NCI-H510A (cell line): Measurements from ENCODE around the gene TBC1D3B.
"Not testable (repeated sequence)": the region's sequence is repeated elsewhere in the genome, so short reads cannot be mapped to it uniquely, and the experiment has no call there.

ENCODE experiments used
- DNase-seq: peaks from one replicate; lab custom pipeline; 2025; lab: John Stamatoyannopoulos, UW

The TBC1D3B gene

DNA sequence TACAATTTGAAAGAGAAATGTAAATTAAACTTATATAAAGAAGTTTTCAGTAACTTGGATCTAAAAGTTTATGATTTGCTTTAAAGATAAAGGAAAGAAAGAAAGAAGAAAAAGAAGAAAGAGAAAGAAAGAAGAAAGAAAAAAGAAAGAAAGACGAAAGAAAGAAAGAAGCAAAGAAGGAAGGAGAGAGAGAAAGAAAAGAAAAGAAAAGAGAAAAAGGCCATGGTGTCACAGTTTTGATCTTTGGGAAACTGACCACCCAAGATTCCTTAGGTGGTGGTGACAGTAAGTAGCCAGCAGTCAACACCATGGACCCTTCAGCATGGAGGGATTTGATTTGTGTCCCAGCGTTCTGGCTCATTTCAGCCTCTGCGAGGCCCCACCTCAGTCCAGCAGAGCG lies 24.7 kb upstream of the TBC1D3B start:
- DNase-seq, result not testable (repeated sequence)

DNA sequence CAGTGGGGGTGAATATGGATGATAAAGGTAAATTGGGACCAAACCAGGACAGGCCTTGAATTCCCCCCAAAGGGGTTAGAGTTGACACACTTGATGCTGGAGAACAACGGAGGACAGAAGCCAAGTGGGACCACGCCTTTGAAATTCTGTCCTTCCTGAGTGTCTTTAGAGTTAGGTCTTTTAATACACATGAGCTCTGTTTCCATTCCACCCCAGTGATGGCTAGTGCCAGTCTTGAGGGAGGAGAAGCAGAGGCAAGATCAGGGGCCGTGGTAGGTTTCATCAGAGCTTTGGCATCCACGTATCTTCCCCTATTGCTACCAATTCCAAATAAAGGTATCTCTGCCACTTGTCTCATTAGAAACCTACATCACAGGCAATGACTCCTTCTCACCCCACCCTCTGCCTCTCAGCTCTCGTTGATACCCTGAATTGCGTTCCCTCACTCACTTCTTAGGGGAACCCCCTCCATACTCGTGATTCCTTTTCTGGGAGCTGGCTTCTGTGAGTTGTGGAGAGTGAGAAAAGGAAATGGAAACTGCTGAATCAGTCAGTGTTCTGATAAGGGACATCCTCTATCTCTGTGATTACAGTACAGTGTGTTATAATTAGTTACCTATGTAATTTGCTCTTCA lies 22.5 kb upstream of the TBC1D3B start:
- DNase-seq, result no peak

DNA sequence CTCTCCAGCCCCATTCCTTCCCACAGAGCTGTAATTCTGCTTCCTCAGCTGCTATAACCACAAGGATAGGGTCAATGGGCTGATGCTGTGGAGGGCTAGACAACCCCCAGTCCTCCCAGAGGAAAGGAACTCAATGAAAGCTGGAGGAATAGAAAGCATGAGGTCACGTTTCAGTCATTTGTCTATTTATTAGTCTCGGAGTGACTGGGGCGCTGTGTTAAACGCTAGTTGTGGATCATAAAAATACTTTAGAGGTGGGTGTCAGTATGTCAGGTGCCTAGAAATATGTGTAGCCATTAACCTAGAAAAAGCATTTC lies 20.9 kb upstream of the TBC1D3B start:
- no peak for DNase-seq

DNA sequence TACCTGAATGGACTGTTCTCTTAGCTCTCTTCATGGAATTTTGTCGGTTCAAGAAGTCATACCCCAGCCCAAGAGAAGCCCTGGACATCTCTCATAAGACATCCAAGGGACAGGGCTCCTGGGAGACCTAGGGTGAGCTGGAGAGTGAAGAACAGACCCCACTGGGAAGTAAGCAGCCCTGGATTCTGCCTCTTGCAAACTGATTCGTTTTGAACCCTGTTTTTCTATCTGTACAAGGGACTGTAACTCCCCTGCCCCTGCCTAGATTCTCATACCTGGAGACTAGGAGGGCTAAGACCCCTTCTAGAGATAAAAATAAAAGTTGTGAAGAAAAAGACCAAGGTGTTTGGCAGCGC lies 19.7 kb upstream of the TBC1D3B start:
- no peak for DNase-seq

DNA sequence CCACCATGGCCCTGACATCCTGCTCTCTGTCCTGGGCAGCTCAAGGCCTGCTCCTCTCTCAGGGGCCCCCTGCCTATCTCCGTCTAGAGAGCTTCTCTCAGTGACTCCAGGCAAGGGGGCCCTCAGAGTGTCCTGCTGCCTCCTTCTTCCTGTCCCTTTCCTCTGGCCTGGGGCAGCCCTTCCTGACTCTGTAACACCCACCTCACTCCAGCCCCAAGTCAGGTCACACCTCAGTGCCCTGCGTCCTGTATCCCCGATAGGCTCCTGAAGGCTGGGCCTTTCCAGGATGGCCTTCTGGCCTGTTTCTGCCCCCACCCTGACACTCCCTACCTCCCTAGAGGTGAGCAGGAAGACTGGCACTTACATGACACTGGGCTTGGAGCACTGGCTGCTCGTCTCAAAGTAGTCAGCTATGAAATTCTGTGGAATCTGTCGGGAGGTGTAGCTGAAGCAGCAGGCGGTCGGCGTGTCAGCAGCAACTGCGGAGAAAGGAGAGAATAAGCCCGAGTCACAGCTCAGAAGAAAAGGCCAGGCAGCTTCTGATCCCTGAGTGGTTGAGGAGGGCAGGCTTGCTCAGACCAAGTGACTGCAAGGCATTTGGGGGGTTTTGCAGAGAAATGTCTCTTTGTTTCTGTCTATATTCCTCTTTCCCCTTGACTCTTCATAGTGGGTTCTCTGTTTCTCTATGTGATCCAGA lies 19.1 kb upstream of the TBC1D3B start:
- no peak for DNase-seq

DNA sequence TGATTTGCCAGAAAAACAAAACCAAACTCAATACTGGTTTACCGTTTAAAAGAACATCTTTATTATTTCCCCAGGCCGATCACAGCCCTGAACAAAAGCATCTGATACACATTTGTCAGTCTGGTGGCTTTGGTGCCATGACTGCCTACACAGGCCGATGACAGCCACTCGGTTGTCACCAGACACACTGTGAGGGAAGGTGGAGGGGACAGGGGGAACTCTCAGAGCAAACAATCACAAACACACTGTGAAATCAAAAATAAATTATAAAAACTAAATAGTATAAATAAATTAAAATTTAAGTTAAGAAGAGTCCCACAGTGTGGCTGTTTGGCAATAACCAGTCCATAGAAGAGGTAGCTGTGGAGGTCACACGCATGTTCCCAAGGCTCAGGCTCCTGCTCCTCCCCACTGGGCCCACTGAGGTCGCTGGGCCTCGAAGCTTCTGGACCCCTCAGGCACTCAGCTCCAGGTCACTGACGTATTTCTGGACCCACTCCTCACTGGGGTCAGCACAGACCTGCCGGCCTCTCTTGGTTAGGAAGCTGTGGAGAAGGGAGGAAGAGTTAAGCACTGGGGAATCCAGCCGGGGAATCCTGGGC lies 18.5 kb upstream of the TBC1D3B start:
- not testable (repeated sequence) for DNase-seq

DNA sequence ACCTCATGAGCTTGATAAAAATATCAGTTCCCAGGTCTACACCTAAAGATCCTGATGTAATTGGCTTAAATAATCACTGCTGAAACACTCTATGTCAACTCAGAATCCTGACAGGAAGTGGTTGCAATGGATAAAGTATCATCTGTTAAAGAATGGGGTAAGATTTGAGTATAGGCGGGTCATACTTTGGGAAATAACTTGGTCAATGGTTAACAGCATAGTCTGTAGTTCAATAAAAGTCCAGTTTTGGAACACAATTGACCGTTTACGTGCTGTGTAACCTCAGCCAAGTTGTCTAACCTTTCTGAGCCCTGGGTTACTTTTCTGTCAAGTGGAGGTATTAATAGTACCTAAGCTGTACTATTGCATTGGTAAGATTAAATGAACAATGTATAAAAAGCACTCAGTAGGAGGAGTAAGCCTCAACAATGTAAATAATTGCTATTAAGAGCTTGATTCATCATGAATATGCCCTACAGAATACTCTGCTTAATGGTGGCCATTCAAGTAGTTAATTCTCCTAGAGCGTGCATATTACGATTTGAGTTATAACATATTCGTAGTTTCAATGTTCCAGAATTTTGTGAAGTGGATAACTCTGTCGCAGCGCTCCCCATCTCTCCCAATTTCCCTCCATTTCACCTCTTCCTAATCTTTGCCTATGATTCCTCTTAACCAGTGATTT lies 17.9 kb upstream of the TBC1D3B start:
- not testable (repeated sequence) for DNase-seq

DNA sequence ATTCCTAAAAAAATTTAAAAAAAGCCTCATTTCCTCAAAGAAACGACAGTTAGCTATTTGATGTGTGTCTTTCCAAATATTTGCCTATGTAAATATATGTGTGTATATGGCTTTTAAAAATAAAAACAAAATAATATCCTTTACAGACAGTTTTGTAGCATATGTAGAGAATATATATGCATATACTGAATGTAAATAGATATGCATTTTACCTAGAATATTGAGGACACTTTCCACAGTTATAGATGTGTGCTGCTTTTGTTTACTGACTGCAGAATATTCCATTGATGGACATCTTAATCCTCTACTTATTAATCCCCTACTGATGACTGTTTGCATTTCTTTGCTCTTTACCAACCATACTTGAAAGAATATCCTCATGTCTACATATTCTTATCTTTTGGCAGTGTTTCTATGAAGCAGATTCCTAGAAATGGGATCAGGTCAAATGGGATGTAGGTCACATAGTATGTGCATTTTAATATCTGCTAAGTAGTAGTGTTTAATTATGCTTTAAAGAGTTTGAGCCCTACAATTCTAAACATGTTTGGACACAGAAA lies 16.9 kb upstream of the TBC1D3B start:
- no peak for DNase-seq

DNA sequence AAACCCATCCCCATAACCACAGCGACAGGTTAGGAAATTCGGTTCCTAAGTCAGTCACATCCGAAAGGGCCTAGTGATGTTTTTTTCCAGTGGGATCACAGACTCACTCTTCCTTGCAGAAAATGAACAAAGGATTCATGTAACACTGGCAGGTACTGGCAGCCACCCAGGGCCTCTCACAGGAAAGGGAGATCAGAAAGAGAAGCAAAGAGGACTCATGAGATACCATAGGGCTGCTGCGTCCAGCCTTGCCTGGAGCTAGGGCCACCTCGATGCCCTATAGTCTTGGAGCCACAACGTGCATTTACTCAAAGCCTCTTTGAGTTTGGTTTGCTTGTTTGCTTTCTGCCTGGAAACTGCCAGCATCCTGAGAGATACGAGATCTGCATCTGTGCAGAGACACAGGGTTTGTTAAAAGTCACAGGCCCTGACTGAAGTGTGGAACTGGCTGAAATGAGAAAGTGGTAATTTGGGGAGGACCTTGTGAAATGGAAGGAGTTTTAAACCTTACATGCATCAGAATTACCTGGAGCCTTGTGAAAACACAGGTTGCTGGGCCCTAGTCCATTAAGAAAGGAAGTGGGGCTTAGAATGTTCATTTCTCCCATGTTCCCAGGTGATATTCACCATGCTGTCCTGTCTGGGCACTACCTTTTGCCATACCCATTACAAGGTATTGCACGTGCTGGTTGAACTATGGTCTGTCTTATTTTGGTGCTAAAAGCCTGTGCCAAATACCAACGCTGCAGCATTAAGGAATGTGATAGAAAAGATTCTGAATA lies 14.3 kb upstream of the TBC1D3B start:
- DNase-seq, result not testable (repeated sequence)

DNA sequence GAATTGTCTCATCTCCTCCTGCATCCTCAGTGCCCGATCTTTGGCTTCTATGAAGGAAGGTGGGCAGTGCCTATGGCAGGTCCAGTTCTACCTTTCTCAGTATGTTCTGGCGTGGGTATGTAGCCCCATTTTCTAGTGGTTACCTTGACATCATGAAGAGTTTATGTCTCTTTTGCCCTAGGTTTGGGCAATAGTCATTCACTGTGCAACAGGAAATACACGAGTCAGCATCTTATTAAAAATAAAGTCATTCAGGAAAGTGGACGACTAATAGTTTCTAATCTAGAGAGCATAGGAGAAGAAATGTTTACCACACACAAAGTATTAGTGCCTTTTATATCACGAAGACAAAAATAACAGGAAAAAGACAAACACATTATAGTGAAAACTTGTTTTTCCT lies 13.6 kb upstream of the TBC1D3B start:
- DNase-seq, result not testable (repeated sequence)

DNA sequence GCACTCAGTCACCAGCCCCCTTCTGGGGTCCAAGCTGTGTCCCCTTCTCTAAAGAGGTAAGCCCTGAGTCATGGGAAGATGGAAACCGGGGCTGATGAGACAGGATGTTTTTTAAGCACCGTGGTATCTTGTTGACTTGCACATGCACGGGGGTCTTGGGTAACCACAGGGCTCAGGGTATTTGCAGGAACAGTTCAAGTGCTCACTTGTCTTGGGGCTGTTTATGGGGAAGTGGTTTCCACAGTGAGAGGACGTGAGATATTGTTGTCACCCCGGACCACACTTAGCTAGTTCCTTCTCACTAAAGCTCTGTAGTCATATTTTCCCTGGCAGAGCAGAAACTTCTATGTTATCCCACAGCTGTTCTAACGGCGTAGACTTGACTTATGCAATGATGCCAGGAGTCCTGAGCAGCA lies 12.5 kb upstream of the TBC1D3B start:
- no peak for DNase-seq

DNA sequence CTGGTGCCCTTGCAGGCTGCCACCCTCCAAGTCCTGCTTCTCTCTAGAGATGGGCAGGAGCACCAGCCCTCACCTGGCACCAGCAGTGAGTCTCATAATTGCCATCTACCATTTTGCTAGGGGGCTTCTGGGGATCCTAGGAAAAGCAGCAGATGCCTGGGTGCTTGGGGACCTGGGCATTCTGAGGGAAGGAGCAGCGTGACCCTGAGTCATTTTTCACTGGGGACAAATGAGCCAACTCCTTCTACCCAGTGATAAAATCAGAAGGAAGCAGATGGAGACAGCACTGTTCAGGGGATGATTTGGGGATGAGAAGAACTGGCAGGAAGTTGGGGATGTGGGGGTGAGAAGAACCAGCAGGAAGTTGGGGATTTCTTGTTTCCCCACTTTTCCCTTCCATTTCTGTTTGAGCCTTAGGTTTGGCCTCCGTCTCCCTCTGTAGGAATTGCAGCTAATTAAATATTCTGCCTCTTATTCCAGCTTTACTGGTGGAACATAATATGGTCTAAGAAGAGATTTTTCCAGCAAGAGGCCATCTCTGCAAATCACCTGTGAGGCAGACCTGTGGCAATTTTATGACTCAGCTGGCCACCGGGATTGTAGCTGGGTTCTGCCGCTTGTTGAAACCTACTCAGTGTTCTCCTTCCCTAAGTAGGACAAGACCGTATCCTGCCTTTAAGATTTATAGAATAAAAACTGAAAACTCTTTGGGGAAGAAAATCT lies 11.7 kb upstream of the TBC1D3B start:
- DNase-seq, result not testable (repeated sequence)

DNA sequence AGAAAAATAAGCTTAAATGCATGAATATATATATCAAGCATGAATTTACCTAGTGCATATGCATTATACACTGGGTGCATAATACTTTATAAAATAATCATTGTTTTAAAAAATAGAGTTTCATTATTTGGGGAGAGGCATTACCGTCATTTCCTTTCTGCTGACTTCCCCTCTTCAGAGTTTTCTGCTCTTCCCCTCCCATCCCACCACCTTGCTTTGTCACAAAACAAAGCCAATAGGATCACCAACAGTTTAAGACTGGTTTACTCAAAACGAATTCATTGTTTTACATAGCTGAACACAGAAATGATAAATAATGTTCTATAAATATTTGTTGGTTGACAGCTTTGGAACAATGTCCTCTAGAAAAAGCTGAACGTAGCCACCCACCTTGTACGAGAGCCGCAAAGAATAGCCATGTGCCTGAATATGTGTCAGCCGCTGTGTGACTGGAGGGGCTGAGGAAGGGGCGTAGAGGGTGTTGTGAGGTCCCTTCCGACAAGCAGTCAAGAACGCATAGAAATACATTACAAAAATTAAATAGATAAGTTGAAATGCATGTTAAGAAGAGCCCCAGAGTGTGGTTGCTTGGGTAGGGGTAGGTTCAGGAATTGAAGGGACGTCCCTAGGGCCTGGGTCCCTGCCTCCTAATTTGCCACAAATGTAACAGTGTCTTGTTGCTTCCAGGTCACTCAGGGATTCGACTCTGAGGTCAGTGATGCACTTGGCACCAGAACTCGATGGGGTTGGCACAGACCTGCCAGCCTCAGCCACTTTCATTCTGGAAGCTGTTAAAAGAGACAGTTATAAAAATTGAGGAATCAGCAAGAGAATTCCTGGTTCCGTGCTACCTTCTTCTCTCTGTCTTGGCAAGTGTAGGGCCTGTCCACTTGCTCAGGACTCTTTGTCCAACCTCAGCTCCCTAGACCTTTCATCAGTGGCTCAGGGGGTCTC lies 10.7 kb upstream of the TBC1D3B start:
- DNase-seq, result not testable (repeated sequence)

DNA sequence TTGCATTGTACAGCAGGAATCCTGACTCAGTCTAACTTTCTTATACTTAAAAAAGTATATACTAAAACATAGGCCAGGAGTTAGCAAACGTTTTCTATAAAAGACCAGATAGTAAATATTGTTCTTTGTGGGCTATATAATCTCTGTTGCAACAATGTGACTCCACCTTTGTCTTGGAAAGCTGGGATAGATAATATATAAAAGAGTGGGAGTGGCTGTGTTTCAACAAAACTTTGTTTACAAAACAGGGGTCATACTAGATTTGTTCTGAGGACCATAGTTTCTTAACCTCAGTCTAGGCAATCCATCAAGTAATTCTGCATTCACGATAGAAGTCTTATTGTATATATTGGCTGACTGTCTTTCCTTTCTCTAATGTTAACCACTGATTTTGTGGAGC lies 9.0 kb upstream of the TBC1D3B start:
- DNase-seq, result no peak

DNA sequence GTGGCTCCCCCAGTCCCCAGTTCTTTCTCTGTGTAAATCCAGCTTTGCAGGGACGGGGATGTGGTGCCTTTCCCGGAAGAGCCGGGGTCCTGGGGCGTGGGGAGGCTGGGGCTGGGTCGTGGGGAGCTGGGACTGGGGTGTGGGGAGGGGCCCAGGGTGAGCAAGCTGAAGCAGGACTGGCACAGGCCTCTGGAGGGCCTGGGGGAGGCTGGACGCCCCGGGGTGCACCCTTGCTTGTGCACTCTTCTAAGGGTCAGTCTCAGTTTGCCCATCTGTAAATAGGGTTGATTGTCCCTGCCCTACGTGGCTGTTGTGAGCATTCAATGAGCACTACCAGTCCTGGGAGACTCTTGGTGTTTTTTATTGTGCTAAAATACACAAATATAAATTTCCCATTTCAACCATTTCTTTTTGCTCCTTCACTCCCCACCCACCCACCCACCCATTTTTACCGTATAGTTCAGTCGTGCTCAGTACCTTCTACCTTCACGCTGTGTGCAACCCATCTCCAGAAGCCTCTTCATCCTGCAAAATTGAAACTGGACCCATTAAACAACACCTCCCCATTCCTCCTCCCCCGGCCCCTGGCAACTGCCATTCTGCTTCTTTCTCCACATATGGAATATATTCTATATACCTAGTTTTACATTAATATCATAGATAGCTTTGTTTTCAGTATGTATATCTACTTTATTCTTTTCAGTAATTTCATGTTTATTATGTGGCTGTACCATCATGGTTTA lies 7.8 kb upstream of the TBC1D3B start:
- DNase-seq, result no peak

DNA sequence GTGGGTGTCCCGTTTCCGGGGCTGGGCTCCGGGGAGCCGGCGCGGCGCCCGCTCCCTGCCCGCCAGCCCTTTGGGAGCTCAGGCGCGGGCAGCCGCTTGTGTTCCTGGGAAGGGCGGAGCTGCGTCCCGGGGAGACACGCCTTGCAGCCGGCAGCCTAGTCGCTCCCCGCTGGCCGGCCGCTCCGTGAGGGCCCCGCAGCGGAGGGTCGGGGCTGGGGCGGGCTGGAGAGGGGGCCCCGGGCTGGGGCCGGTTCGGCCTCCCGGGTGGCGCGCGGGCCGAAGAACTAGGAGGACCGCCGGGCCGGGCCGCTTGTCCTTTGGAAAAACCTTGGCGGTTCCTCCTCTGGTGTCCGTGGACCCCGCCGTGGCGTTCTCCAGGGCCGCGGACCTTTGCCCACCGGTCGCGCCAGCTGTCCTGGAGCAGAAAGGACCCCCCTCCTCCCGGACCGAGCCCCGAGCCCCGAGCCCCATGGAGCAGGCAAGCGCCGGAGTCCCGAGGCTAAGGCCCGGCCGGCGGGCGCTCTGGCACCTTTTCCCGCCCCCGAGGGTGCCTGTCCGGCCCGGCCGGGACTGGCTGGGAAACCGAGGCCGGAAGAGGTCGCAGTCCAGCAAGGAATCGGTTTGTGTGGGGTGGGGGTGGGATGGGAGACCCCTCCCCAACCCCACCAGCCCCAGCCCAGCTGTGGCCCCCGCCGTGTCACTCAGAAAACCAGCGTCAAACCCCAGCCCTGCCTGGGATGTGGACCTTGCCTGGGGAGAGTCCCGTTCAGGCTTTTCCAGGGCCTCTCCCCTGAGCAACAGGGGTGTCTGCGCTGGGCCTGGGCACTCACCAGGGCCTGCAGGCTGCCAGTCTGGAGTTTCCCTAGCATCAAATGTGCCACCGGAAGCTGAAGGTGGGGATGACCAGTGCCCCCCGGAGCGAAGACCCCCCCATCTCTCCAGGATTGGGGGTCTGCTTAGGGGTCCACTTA lies 6.8 kb upstream of the TBC1D3B start:
- DNase-seq, result peak; percentile 5

DNA sequence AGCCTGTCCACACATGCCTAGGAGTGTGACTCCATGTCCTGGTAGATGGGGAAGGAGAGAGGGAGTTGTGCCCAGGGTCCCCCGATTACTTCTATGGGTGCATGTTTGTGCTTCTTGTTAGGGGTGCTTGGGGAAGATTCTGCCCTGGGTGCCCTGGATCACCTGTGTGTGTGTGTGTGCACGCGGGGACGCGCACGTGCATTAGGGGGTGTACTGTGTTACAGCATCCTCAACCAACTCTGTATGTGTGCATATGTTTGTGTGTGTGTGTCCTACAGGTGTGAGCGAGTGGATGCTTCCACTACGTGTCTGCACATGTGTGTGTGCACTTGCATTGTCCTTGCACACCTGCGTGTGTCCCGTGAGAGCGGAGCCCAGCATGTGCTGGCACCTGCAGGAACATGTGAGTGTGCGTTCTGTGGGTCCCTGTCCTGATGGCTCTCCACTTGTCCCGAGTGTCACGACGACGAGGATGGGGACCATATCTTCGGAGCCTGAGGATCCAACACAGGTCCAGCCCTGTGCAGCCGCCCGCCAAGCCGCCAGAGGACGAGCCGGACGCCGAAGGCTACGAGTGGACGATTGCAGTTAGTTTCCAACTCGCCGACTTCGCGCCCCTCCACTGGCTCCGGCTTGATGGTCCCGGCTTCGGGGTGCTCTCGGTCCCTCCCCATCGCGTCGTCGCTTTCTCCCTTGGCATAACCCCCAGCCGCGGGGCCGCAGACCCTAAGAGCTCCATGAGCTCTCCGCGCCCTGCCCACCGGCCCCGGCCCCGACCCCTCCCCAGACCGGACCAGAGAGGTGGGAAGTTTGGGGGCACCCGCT lies 6.0 kb upstream of the TBC1D3B start:
- no peak for DNase-seq
